Measurements from ENCODE around the gene FMO3. TPM values are rescaled to one million over a fixed set of nuclear protein-coding genes. Genes with fewer than 3 reads are reported as not detected.

Gene FMO3
- total RNA-seq, 1 experiment from 2014 or later: not detected

- TF ChIP-seq, protein P1, sequence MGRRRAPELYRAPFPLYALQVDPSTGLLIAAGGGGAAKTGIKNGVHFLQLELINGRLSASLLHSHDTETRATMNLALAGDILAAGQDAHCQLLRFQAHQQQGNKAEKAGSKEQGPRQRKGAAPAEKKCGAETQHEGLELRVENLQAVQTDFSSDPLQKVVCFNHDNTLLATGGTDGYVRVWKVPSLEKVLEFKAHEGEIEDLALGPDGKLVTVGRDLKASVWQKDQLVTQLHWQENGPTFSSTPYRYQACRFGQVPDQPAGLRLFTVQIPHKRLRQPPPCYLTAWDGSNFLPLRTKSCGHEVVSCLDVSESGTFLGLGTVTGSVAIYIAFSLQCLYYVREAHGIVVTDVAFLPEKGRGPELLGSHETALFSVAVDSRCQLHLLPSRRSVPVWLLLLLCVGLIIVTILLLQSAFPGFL (CRISPR knock-in tag; IDR thresholded peaks at IDR 0.05; ENCODE audit: borderline replicate concordance): no peak
- TF ChIP-seq PRDM15 (CRISPR knock-in tag; IDR thresholded peaks at IDR 0.05): no peak
- TF ChIP-seq, protein P2, sequence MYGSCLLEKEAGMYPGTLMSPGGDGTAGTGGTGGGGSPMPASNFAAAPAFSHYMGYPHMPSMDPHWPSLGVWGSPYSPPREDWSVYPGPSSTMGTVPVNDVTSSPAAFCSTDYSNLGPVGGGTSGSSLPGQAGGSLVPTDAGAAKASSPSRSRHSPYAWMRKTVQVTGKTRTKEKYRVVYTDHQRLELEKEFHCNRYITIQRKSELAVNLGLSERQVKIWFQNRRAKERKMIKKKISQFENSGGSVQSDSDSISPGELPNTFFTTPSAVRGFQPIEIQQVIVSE (CRISPR knock-in tag; IDR thresholded peaks at IDR 0.05; ENCODE audit: borderline replicate concordance): no peak
- TF ChIP-seq FOXJ3 (CRISPR knock-in tag; IDR thresholded peaks at IDR 0.05; ENCODE audit: borderline replicate concordance): no peak
- no peak for TF ChIP-seq PRRX2 (CRISPR knock-in tag; IDR thresholded peaks at IDR 0.05)
Measured at GRCh38 chr1:171115280-171115897, 24.7 kb downstream of the FMO3 start (continued).

GRCh38 chr1:171116676-171117075 is 26.0 kb downstream of the FMO3 start:
- POLR2A ChIA-PET: no interaction called here
- Mint-ChIP-seq H3K27ac (no peak overlapping the region), H3K36me3 (no peaks in the 10 kb centered on the region), H3K4me1 (peaks cover 16% of the 10 kb centered on the region), H3K4me3 (no peak overlapping the region), H3K27me3 (ENCODE audit: low read depth) (peaks cover 2% of the 10 kb centered on the region; the same call in 1 of the 2 replicates), H3K9me3 (no peaks in the 10 kb centered on the region)
- ATAC-seq: no peak
- CTCF ChIA-PET: no interaction called here
- TF ChIP-seq, protein P1 (CRISPR knock-in tag; IDR thresholded peaks at IDR 0.05; ENCODE audit: borderline replicate concordance): no peak
- TF ChIP-seq, protein P3, sequence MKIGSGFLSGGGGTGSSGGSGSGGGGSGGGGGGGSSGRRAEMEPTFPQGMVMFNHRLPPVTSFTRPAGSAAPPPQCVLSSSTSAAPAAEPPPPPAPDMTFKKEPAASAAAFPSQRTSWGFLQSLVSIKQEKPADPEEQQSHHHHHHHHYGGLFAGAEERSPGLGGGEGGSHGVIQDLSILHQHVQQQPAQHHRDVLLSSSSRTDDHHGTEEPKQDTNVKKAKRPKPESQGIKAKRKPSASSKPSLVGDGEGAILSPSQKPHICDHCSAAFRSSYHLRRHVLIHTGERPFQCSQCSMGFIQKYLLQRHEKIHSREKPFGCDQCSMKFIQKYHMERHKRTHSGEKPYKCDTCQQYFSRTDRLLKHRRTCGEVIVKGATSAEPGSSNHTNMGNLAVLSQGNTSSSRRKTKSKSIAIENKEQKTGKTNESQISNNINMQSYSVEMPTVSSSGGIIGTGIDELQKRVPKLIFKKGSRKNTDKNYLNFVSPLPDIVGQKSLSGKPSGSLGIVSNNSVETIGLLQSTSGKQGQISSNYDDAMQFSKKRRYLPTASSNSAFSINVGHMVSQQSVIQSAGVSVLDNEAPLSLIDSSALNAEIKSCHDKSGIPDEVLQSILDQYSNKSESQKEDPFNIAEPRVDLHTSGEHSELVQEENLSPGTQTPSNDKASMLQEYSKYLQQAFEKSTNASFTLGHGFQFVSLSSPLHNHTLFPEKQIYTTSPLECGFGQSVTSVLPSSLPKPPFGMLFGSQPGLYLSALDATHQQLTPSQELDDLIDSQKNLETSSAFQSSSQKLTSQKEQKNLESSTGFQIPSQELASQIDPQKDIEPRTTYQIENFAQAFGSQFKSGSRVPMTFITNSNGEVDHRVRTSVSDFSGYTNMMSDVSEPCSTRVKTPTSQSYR (CRISPR knock-in tag; IDR thresholded peaks at IDR 0.05): no peak
- TF ChIP-seq ATF1 (CRISPR knock-in tag; IDR thresholded peaks at IDR 0.05): no peak
- no peak for DNase-seq (ENCODE audit: low spot score)

GRCh38 chr1:171117085-171117484 is 26.4 kb downstream of the FMO3 start:
- ATAC-seq (no peak), DNase-seq (ENCODE audit: low spot score) (no peak)
- Mint-ChIP-seq H3K4me1 (peaks cover 12% of the 10 kb centered on the region), H3K9me3 (no peaks in the 10 kb centered on the region), H3K27me3 (ENCODE audit: low read depth) (peaks cover 2% of the 10 kb centered on the region; the same call in 1 of the 2 replicates), H3K36me3 (no peaks in the 10 kb centered on the region), H3K4me3 (no peak overlapping the region), H3K27ac (no peak overlapping the region)
- ChIA-PET POLR2A (no interaction called here), CTCF (no interaction called here)
- TF ChIP-seq ZNF423 (CRISPR knock-in tag; IDR thresholded peaks at IDR 0.05) (no peak), ZBTB43 (CRISPR knock-in tag; IDR thresholded peaks at IDR 0.05) (no peak)
- TF ChIP-seq, protein P4, sequence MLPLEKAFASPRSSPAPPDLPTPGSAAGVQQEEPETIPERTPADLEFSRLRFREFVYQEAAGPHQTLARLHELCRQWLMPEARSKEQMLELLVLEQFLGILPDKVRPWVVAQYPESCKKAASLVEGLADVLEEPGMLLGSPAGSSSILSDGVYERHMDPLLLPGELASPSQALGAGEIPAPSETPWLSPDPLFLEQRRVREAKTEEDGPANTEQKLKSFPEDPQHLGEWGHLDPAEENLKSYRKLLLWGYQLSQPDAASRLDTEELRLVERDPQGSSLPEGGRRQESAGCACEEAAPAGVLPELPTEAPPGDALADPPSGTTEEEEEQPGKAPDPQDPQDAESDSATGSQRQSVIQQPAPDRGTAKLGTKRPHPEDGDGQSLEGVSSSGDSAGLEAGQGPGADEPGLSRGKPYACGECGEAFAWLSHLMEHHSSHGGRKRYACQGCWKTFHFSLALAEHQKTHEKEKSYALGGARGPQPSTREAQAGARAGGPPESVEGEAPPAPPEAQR (CRISPR knock-in tag; IDR thresholded peaks at IDR 0.05): no peak
- TF ChIP-seq, protein P5, sequence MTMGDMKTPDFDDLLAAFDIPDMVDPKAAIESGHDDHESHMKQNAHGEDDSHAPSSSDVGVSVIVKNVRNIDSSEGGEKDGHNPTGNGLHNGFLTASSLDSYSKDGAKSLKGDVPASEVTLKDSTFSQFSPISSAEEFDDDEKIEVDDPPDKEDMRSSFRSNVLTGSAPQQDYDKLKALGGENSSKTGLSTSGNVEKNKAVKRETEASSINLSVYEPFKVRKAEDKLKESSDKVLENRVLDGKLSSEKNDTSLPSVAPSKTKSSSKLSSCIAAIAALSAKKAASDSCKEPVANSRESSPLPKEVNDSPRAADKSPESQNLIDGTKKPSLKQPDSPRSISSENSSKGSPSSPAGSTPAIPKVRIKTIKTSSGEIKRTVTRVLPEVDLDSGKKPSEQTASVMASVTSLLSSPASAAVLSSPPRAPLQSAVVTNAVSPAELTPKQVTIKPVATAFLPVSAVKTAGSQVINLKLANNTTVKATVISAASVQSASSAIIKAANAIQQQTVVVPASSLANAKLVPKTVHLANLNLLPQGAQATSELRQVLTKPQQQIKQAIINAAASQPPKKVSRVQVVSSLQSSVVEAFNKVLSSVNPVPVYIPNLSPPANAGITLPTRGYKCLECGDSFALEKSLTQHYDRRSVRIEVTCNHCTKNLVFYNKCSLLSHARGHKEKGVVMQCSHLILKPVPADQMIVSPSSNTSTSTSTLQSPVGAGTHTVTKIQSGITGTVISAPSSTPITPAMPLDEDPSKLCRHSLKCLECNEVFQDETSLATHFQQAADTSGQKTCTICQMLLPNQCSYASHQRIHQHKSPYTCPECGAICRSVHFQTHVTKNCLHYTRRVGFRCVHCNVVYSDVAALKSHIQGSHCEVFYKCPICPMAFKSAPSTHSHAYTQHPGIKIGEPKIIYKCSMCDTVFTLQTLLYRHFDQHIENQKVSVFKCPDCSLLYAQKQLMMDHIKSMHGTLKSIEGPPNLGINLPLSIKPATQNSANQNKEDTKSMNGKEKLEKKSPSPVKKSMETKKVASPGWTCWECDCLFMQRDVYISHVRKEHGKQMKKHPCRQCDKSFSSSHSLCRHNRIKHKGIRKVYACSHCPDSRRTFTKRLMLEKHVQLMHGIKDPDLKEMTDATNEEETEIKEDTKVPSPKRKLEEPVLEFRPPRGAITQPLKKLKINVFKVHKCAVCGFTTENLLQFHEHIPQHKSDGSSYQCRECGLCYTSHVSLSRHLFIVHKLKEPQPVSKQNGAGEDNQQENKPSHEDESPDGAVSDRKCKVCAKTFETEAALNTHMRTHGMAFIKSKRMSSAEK (CRISPR knock-in tag; IDR thresholded peaks at IDR 0.05; ENCODE audit: borderline replicate concordance): no peak
- TF ChIP-seq, protein P6, sequence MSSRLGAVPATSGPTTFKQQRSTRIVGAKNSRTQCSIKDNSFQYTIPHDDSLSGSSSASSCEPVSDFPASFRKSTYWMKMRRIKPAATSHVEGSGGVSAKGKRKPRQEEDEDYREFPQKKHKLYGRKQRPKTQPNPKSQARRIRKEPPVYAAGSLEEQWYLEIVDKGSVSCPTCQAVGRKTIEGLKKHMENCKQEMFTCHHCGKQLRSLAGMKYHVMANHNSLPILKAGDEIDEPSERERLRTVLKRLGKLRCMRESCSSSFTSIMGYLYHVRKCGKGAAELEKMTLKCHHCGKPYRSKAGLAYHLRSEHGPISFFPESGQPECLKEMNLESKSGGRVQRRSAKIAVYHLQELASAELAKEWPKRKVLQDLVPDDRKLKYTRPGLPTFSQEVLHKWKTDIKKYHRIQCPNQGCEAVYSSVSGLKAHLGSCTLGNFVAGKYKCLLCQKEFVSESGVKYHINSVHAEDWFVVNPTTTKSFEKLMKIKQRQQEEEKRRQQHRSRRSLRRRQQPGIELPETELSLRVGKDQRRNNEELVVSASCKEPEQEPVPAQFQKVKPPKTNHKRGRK (CRISPR knock-in tag; IDR thresholded peaks at IDR 0.05; ENCODE audit: borderline replicate concordance): no peak
